Measurements from ENCODE around the gene VAV2. TPM values are rescaled to one million over a fixed set of nuclear protein-coding genes. Genes with fewer than 3 reads are reported as not detected.

The VAV2 gene
- total and polyA plus RNA-seq, 9 of the 15 experiments (the other 6 are each of a cell fraction or from before 2014, with no cell fraction given), result 0.01 to 2.7 (median 1.0) TPM; not detected in 1

DNA sequence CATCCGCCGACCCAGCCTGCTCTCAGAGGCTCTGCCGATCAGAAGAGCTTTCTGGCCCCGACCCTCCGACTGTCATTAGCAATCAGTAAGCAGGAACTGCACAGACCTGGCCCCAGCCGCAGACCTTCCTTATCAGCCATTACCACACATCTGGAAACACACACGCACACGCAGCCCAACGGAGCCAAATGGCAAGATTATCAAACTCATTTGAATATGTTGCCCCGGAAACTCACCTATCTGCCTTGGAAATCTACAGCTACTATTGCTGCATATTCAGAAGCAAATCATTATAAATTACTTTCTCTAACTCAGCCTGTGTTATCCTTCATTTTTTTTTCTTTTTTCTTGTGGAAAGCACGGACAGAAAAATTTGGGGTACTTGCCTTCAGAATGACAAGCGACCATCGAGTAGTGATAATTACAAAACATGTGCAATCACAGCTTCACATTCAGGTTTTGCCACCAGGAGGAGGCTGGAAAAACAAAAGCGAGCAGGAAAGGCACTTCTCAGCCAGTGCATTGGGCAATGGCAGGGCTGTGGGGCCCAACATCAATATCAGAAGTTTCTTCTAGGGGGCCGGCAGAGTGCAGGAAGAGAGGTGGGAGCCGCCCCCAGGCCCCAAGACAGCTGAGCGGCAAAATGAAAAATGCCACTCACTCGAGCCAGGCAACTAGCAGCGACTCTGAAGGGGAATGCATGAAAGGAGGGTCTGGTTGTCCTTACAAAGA, 122.3 kb downstream of the VAV2 start (continued):
- TF ChIP-seq E4F1 (CRISPR knock-in tag; IDR thresholded peaks at IDR 0.05; ENCODE audit: borderline replicate concordance), result no peak
- TF ChIP-seq SREBF2 (CRISPR knock-in tag; IDR thresholded peaks at IDR 0.05), result no peak
- TF ChIP-seq FOSL1 (tag; conservative IDR thresholded peaks at IDR 0.05), result peak; percentile 64
- no peak for TF ChIP-seq RREB1 (CRISPR knock-in tag; IDR thresholded peaks at IDR 0.05)
- TF ChIP-seq ZBTB49 (CRISPR knock-in tag; IDR thresholded peaks at IDR 0.05; ENCODE audit: borderline replicate concordance), result no peak
- TF ChIP-seq ZNF174 (CRISPR knock-in tag; IDR thresholded peaks at IDR 0.05), result no peak
- no peak for TF ChIP-seq TSC22D4 (tag; IDR thresholded peaks at IDR 0.05)
- TF ChIP-seq RCOR1 (IDR thresholded peaks at IDR 0.05; ENCODE audit: borderline replicate concordance in 1 of 2, low read depth in 2 of 2, low read length in 2 of 2), result peak in 1 of 2 experiments; percentile 93; a peak in 2 of 4 replicates
- peak; percentile 61 for TF ChIP-seq MYC (IDR thresholded peaks at IDR 0.05; ENCODE audit: low read depth, low read length)
- TF ChIP-seq MYC (CRISPR knock-in tag; IDR thresholded peaks at IDR 0.05; ENCODE audit: borderline replicate concordance, low read depth), result no peak
- no peak for TF ChIP-seq ZKSCAN3 (CRISPR knock-in tag; IDR thresholded peaks at IDR 0.05)
- TF ChIP-seq TAF1 (IDR thresholded peaks at IDR 0.05; ENCODE audit: control insufficient read depth, extremely low read depth, insufficient read depth, low read length, severe bottlenecking), result no peak
- TF ChIP-seq TEAD4 (IDR thresholded peaks at IDR 0.05; ENCODE audit: low read length), result peak; percentile 96
- TF ChIP-seq TEAD4 (CRISPR knock-in tag; IDR thresholded peaks at IDR 0.05; ENCODE audit: borderline replicate concordance), result no peak
- TF ChIP-seq TBL1XR1 (IDR thresholded peaks at IDR 0.05; ENCODE audit: low read length in 2 of 2), result peak in 1 of 2 experiments; percentile 69; a peak in 1 of 4 replicates

Data from K562 (cell line).